ENCODE measurements around the gene PISD. TPM values are rescaled to one million over a fixed set of nuclear protein-coding genes. Genes with fewer than 3 reads are reported as not detected.

PISD gene
- total RNA-seq, 2 donors from 2014 or later: 14.8 to 27.3 TPM

DNA sequence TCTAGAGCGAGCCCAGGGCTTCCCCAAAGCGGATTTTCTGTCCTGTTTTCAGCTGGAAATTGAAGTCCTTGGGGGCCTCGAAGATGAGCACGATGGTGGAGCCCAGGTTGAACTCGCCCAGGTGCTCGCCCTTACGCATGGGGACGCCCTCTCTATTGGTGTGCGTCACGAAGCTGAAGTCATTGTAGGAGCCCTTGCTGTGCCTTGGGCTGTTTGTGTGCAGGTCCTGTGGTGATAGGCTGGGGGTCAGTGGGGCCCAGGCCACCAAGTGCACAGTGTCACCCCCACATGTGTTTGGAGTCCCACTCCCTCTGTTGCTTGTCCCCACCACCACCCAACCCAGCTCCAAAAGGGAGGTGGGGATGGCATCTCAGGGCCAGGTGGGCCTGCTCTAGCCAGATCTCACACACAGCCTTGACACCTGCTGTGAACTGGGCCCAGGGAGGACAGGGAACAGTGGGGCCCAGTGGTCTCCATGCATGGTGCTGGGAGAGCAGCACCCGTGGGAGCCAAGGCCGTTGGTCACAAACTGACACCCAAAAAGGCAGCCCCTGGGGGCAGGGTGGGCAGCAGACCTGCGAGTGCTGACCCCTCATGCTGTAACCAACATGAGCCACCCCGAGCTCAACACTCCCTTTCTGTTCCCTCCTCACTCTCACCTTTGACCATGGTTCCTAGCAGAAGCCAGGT is 42.3 kb downstream of the PISD start:
- TF ChIP-seq, protein P1, sequence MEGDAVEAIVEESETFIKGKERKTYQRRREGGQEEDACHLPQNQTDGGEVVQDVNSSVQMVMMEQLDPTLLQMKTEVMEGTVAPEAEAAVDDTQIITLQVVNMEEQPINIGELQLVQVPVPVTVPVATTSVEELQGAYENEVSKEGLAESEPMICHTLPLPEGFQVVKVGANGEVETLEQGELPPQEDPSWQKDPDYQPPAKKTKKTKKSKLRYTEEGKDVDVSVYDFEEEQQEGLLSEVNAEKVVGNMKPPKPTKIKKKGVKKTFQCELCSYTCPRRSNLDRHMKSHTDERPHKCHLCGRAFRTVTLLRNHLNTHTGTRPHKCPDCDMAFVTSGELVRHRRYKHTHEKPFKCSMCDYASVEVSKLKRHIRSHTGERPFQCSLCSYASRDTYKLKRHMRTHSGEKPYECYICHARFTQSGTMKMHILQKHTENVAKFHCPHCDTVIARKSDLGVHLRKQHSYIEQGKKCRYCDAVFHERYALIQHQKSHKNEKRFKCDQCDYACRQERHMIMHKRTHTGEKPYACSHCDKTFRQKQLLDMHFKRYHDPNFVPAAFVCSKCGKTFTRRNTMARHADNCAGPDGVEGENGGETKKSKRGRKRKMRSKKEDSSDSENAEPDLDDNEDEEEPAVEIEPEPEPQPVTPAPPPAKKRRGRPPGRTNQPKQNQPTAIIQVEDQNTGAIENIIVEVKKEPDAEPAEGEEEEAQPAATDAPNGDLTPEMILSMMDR (IDR thresholded peaks at IDR 0.05): no peak
- DNase-seq (ENCODE audit: low spot score): no peak
- no peaks in the 10 kb centered on the region for H3K27me3 ChIP-seq
- H3K36me3 ChIP-seq: peaks cover 43% of the 10 kb centered on the region
- peaks cover 0 to 13% of the 10 kb centered on the region in 2 donors for H3K4me1 ChIP-seq
- H3K4me3 ChIP-seq: no peak overlapping the region
- no peaks in the 10 kb centered on the region for H3K9me3 ChIP-seq
- no peak overlapping the region for H3K27ac ChIP-seq

DNA sequence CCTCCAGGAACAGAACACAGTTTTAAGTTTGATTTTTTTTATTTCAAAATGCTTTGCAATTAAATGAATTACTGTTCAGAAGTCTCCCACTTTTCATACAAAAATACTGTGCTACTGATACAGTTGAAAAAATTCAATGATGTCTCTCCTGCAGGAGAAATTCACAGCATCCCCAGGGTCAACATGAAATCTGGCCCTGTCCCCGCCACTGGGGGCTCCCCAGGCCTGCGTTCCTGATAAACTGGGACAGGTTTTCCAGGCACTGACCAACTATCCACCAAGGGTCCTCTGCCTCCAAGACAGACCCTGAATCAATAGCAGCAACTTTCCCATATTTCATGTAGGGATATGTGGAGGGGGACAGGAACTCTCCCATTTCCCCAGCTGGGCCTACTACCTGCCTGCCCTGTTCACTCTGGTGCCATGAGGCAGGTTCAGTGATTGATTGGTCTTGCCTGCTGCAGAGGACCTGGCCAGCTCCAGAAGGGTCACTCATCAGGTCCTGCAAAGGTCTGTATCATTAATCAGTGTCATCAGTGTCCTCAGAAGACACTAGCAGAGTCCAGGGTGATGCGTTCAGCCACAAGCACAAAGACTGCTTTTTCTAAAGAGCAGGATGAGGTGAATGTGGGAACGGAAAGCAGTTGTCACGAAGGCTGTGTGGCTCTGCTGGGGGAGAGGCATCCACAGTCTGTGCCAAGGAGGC is 43.4 kb downstream of the PISD start:
- no peaks in the 10 kb centered on the region for H3K27me3 ChIP-seq
- DNase-seq (ENCODE audit: low spot score): no peak
- H3K27ac ChIP-seq: no peak overlapping the region
- H3K4me1 ChIP-seq: peaks cover 0 to 18% of the 10 kb centered on the region in 2 donors
- TF ChIP-seq, protein P1 (IDR thresholded peaks at IDR 0.05): no peak
- peaks cover 43% of the 10 kb centered on the region for H3K36me3 ChIP-seq
- no peaks in the 10 kb centered on the region for H3K9me3 ChIP-seq
- no peak overlapping the region for H3K4me3 ChIP-seq

DNA sequence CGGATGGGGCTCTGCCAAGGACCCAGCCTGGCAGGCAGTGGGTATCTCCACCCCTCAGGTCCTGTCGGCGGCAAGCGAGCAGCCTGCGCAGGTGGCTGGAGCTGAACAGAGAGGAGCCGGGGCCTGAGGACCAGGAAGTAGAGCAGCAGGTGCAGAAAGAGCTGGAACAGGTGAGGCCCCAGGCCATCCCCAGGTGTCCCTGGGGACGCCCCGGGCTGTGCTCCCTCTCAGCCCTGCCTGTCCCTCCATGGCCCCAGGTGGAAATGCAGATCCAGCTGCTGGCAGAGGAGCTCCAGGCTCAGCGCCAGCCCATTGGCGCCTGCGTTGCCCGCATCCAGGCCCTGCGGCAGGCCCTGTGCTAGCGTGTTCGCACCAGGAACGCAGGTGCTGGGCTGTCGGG is 44.0 kb downstream of the PISD start:
- Histone ChIP-seq H3K27ac (no peak overlapping the region), H3K36me3 (peaks cover 43% of the 10 kb centered on the region), H3K4me1 (peaks cover 0 to 18% of the 10 kb centered on the region in 2 donors), H3K9me3 (no peaks in the 10 kb centered on the region), H3K4me3 (no peak overlapping the region), H3K27me3 (no peaks in the 10 kb centered on the region)
- DNase-seq (ENCODE audit: low spot score): no peak
- TF ChIP-seq, protein P1 (IDR thresholded peaks at IDR 0.05): no peak

DNA sequence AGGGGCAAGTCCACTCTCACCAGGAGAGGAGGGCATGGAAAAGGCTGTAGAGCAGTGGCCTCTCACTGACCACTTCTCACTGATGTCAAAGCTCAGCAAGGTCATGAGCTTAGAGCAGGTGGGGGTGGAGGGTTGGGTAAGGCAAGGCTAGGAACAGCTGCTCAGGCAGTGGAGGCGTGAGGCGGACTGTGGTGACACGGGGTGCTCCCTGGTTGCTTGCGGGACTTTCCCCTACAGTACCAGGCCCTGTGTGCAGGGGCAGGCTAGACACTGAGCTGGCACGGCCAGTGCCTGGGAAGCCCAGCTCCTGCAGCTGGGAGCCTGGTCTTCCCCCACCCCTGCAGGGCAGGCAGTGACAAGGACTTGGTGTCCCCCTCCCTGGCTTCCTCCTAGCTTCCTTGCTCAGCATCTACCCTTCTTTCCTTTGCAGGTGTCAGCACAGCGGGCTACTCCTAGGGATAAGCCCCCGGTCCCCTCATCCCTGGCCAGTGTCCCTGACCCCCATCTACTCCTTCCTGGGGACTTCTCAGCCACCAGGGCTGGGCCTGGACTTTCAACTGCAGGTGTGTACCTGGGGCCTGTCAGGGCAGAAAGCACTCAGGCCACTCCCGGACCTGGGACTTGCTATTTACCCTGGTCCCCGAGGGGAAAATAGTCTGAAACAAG is 45.6 kb downstream of the PISD start:
- TF ChIP-seq, protein P1 (IDR thresholded peaks at IDR 0.05): no peak
- no peaks in the 10 kb centered on the region for H3K9me3 ChIP-seq
- peaks cover 0 to 18% of the 10 kb centered on the region in 2 donors for H3K4me1 ChIP-seq
- no peak overlapping the region for H3K27ac ChIP-seq
- no peak for DNase-seq (ENCODE audit: low spot score)
- no peaks in the 10 kb centered on the region for H3K27me3 ChIP-seq
- H3K4me3 ChIP-seq: no peak overlapping the region
- peaks cover 38% of the 10 kb centered on the region for H3K36me3 ChIP-seq

DNA sequence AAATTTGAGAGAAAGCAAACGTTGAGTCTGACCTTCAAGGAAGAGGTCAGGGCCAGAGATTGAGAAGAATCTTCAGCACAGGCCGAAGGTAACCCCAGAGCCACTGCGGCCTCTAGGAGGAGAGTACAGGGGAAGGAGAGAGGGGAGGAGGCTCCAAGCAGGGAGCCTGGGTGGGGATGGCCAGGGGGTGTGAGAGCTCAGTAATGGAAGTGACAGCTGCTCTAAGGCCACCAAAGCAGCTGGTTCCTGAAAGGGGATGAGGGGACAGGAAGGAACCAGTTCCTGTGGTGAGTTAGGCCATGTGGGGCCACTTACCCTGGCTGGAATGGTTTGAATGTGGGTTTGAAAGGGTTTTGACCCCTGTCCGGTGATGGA is 46.1 kb downstream of the PISD start:
- H3K36me3 ChIP-seq: peaks cover 33% of the 10 kb centered on the region
- H3K4me3 ChIP-seq: no peak overlapping the region
- DNase-seq (ENCODE audit: low spot score): no peak
- TF ChIP-seq, protein P1 (IDR thresholded peaks at IDR 0.05): no peak
- H3K4me1 ChIP-seq: peaks cover 0 to 18% of the 10 kb centered on the region in 2 donors
- no peaks in the 10 kb centered on the region for H3K27me3 ChIP-seq
- H3K9me3 ChIP-seq: no peaks in the 10 kb centered on the region
- no peak overlapping the region for H3K27ac ChIP-seq
